ENCODE measurements around the gene MIDN.

DNA sequence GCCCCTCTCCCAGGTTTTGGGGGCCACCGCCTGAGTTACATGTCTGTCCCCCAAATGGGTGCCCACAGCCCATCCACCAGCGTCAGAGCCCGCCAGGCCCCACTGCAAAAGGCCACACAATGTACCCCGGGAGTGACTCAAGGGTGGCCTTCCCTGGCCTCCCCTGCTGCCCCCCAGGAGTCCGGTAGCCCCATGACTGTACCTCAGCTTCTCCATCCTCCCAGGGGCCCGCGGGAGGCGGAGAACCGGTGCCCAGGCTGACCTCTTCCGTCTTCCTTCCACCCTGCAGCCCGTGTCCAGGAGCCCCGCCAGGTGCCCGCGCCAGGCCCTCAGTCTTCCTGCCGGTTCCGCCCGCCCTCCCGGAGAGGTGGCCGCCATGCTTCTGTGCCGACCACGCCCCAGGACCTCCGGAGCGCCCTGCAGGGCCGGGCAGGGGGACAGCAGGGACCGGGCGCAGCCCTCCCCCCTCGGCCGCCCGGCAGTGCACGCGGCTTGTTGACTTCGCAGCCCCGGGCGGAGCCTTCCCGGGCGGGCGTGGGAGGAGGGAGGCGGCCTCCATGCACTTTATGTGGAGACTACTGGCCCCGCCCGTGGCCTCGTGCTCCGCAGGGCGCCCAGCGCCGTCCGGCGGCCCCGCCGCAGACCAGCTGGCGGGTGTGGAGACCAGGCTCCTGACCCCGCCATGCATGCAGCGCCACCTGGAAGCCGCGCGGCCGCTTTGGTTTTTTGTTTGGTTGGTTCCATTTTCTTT lies 20.9 kb upstream of the MIDN start:
- TF ChIP-seq, protein P1, sequence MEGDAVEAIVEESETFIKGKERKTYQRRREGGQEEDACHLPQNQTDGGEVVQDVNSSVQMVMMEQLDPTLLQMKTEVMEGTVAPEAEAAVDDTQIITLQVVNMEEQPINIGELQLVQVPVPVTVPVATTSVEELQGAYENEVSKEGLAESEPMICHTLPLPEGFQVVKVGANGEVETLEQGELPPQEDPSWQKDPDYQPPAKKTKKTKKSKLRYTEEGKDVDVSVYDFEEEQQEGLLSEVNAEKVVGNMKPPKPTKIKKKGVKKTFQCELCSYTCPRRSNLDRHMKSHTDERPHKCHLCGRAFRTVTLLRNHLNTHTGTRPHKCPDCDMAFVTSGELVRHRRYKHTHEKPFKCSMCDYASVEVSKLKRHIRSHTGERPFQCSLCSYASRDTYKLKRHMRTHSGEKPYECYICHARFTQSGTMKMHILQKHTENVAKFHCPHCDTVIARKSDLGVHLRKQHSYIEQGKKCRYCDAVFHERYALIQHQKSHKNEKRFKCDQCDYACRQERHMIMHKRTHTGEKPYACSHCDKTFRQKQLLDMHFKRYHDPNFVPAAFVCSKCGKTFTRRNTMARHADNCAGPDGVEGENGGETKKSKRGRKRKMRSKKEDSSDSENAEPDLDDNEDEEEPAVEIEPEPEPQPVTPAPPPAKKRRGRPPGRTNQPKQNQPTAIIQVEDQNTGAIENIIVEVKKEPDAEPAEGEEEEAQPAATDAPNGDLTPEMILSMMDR (tag by site-specific recombination; IDR thresholded peaks at IDR 0.05), result no peak
- TF ChIP-seq, protein P2, sequence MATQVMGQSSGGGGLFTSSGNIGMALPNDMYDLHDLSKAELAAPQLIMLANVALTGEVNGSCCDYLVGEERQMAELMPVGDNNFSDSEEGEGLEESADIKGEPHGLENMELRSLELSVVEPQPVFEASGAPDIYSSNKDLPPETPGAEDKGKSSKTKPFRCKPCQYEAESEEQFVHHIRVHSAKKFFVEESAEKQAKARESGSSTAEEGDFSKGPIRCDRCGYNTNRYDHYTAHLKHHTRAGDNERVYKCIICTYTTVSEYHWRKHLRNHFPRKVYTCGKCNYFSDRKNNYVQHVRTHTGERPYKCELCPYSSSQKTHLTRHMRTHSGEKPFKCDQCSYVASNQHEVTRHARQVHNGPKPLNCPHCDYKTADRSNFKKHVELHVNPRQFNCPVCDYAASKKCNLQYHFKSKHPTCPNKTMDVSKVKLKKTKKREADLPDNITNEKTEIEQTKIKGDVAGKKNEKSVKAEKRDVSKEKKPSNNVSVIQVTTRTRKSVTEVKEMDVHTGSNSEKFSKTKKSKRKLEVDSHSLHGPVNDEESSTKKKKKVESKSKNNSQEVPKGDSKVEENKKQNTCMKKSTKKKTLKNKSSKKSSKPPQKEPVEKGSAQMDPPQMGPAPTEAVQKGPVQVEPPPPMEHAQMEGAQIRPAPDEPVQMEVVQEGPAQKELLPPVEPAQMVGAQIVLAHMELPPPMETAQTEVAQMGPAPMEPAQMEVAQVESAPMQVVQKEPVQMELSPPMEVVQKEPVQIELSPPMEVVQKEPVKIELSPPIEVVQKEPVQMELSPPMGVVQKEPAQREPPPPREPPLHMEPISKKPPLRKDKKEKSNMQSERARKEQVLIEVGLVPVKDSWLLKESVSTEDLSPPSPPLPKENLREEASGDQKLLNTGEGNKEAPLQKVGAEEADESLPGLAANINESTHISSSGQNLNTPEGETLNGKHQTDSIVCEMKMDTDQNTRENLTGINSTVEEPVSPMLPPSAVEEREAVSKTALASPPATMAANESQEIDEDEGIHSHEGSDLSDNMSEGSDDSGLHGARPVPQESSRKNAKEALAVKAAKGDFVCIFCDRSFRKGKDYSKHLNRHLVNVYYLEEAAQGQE (tag by site-specific recombination; IDR thresholded peaks at IDR 0.05), result no peak
- TF ChIP-seq TCF7L2 (IDR thresholded peaks at IDR 0.05; ENCODE audit: borderline replicate concordance, low read depth, low read length) (no peak), ZFP41 (tag by site-specific recombination; IDR thresholded peaks at IDR 0.05; ENCODE audit: borderline replicate concordance) (no peak), ZNF76 (tag by site-specific recombination; IDR thresholded peaks at IDR 0.05; ENCODE audit: borderline replicate concordance, low read depth) (no peak), ZEB2 (tag by site-specific recombination; IDR thresholded peaks at IDR 0.05) (no peak), WT1 (tag by site-specific recombination; IDR thresholded peaks at IDR 0.05) (no peak), ZNF302 (tag by site-specific recombination; IDR thresholded peaks at IDR 0.05; ENCODE audit: low read depth) (no peak), ZNF670 (tag by site-specific recombination; IDR thresholded peaks at IDR 0.05; ENCODE audit: low read depth) (no peak), SP7 (tag by site-specific recombination; IDR thresholded peaks at IDR 0.05) (no peak), ZSCAN30 (tag by site-specific recombination; IDR thresholded peaks at IDR 0.05) (no peak), ZNF354C (tag by site-specific recombination; IDR thresholded peaks at IDR 0.05; ENCODE audit: borderline replicate concordance, low read depth) (no peak)
- TF ChIP-seq, protein P3, sequence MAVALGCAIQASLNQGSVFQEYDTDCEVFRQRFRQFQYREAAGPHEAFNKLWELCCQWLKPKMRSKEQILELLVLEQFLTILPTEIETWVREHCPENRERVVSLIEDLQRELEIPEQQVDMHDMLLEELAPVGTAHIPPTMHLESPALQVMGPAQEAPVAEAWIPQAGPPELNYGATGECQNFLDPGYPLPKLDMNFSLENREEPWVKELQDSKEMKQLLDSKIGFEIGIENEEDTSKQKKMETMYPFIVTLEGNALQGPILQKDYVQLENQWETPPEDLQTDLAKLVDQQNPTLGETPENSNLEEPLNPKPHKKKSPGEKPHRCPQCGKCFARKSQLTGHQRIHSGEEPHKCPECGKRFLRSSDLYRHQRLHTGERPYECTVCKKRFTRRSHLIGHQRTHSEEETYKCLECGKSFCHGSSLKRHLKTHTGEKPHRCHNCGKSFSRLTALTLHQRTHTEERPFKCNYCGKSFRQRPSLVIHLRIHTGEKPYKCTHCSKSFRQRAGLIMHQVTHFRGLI (tag by site-specific recombination; IDR thresholded peaks at IDR 0.05), result no peak
